GM23248 (cell line): ENCODE measurements around the gene CFAP58.

Experiments used
- EZH2 ChIP-seq: fragments of 200-600 bp; sonication (generic); IDR thresholded peaks from 2 replicates; pipeline ENCODE4 v1.6.1; 2018; ENCODE audit warnings: antibody characterized with exemption, mild to moderate bottlenecking; ENCODE audit not compliant: insufficient read depth, poor library complexity, severe bottlenecking
- EZH2phosphoT487 ChIP-seq: fragments of 200-600 bp; sonication (generic); IDR thresholded peaks from 2 replicates; pipeline ENCODE4 v1.6.1; 2018; ENCODE audit warnings: antibody characterized with exemption, moderate library complexity, mild to moderate bottlenecking, low read depth; ENCODE audit not compliant: insufficient read depth

GRCh38 chr10:104406715-104407650, 53.4 kb downstream of the CFAP58 start:
- no peak for TF ChIP-seq EZH2
- no peak for TF ChIP-seq EZH2phosphoT487
